Breast epithelium (tissue), 4 donors: ENCODE results near the gene TDP1. TPM values are rescaled to one million over a fixed set of nuclear protein-coding genes. Genes with fewer than 3 reads are reported as not detected.

Experiments
- DNase-seq, 2 donors: peaks; one replicate each; pipeline ENCODE4 v3.0.0-alpha.2; 2019; ENCODE audit warnings: low spot score in 2 of 2
- H3K27ac ChIP-seq, 2 donors: fragments of 200-600 bp; sonication (generic) in 1 of 2; one replicate each; pipeline ENCODE4 v1.5.1; 2016 to 2019; ENCODE audit warnings: mild to moderate bottlenecking in 1 of 2
- H3K27me3 ChIP-seq, 2 donors: fragments of 200-600 bp; sonication (generic) in 1 of 2; one replicate each; pipeline versions ENCODE4 v1.5.1 to v1.6.0; 2017 to 2019; ENCODE audit warnings: control low read depth in 1 of 2, mild to moderate bottlenecking in 1 of 2
- H3K36me3 ChIP-seq: fragments of 200-600 bp; one replicate; pipeline ENCODE4 v1.5.1; 2019
- H3K4me1 ChIP-seq, 2 donors: fragments of 200-600 bp; sonication (generic); one replicate each; pipeline ENCODE4 v1.5.1; 2016 to 2019; ENCODE audit warnings: control low read depth in 1 of 2
- H3K4me3 ChIP-seq, 3 donors: fragments of 200-600 bp; sonication (generic); 1 replicate in 2 of 3; 2 replicates in 1 of 3; pipeline ENCODE4 v1.5.1; 2016 to 2019; ENCODE audit warnings: mild to moderate bottlenecking in 3 of 3, moderate library complexity in 2 of 3
- H3K9me3 ChIP-seq, 2 donors: fragments of 200-600 bp; sonication (generic) in 1 of 2; one replicate each; pipeline ENCODE4 v1.5.1; 2016 to 2019; ENCODE audit warnings: control low read depth in 1 of 2
- CTCF ChIP-seq, 3 donors: fragments of 450-650 bp; IDR thresholded peaks; one replicate each; pipeline ENCODE4 v1.5.1; 2016 to 2017; ENCODE audit warnings: antibody characterized with exemption in 3 of 3, mild to moderate bottlenecking in 3 of 3, moderate library complexity in 3 of 3
- POLR2A ChIP-seq: fragments of 450-650 bp; IDR thresholded peaks from one replicate; pipeline ENCODE4 v1.6.1; 2016; ENCODE audit warnings: antibody characterized with exemption, mild to moderate bottlenecking, moderate library complexity
- POLR2AphosphoS5 ChIP-seq, 3 donors: sonication (generic); formaldehyde crosslinking; IDR thresholded peaks; one replicate each; pipeline ENCODE4 v1.6.1; 2017; ENCODE audit warnings: antibody characterized with exemption in 3 of 3
- intact Hi-C: fragments of 100-400 bp; cut with DNase I; formaldehyde crosslinking; loops from one replicate; pipeline ENCODE4 v1.15.1; 2023; ENCODE audit warnings: low total_unique reads
- total RNA-seq, 3 donors: library from RNA; depleted of rRNA; stranded (reverse); fragments of >200 nt; gene quantifications; one replicate each; pipeline ENCODE4 v1.1.0, GENCODE V29; 2016

The TDP1 gene
- total RNA-seq, 3 donors from 2014 or later = 9.6 to 29.9 (median 16.7) TPM

GRCh38 chr14:89915114-89915878, 40.4 kb upstream of the TDP1 start:
- H3K27ac ChIP-seq = no peak overlapping the region
- DNase-seq = peak in 1 of 2 donors; percentile 72
- intact Hi-C loops = no loop called here
- no peaks in the 10 kb centered on the region for H3K4me1 ChIP-seq
- H3K27me3 ChIP-seq = no peaks in the 10 kb centered on the region
- no peak overlapping the region for H3K4me3 ChIP-seq
- TF ChIP-seq POLR2AphosphoS5 (IDR thresholded peaks at IDR 0.05) (no peak), CTCF (IDR thresholded peaks at IDR 0.05) (peak; percentile 75 to 89 (median 84)), POLR2A (no peak)
- no peaks in the 10 kb centered on the region for H3K9me3 ChIP-seq
- H3K36me3 ChIP-seq = no peaks in the 10 kb centered on the region

GRCh38 chr14:89918721-89919120, 37.0 kb upstream of the TDP1 start:
- no peak for DNase-seq
- Histone ChIP-seq H3K9me3 (no peaks in the 10 kb centered on the region), H3K27ac (no peak overlapping the region), H3K27me3 (no peaks in the 10 kb centered on the region), H3K4me1 (no peaks in the 10 kb centered on the region), H3K36me3 (no peaks in the 10 kb centered on the region), H3K4me3 (no peak overlapping the region)
- intact Hi-C loops = no loop called here
- TF ChIP-seq POLR2AphosphoS5 (IDR thresholded peaks at IDR 0.05) = no peak
- no peak for TF ChIP-seq CTCF (IDR thresholded peaks at IDR 0.05)
- no peak for TF ChIP-seq POLR2A

DNA sequence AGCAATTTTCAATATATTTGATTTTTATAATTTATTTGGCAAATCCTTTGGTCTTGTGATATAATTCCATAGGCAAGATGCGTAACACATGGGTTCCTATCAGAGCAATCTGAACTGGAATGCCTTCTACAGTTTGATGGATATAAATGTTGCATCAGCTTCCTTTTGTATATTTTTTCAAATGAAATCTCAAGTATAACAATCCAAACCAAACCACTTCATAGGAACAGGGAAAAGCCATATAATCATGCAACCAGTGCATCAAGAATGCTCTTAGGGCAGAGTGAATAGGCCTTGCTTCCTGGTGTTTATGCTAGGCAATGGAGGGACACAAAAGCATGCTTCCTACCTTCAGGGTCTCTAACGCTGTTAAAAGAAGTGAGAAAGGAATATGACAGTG, 35.7 kb upstream of the TDP1 start:
- TF ChIP-seq CTCF (IDR thresholded peaks at IDR 0.05) = no peak
- no peak for TF ChIP-seq POLR2A
- TF ChIP-seq POLR2AphosphoS5 (IDR thresholded peaks at IDR 0.05) = no peak
- Histone ChIP-seq H3K9me3 (no peaks in the 10 kb centered on the region), H3K4me3 (no peak overlapping the region), H3K27ac (no peak overlapping the region), H3K36me3 (no peaks in the 10 kb centered on the region), H3K27me3 (no peaks in the 10 kb centered on the region), H3K4me1 (no peaks in the 10 kb centered on the region)
- no peak for DNase-seq
- intact Hi-C loops = no loop called here

GRCh38 chr14:89921346-89921745, 34.4 kb upstream of the TDP1 start:
- Histone ChIP-seq H3K27ac (no peak overlapping the region), H3K36me3 (no peaks in the 10 kb centered on the region), H3K9me3 (no peaks in the 10 kb centered on the region), H3K4me1 (no peaks in the 10 kb centered on the region), H3K4me3 (no peak overlapping the region), H3K27me3 (no peaks in the 10 kb centered on the region)
- intact Hi-C loops = no loop called here
- TF ChIP-seq POLR2A (no peak), POLR2AphosphoS5 (IDR thresholded peaks at IDR 0.05) (no peak)
- no peak for DNase-seq

GRCh38 chr14:89922031-89922907, 33.5 kb upstream of the TDP1 start:
- no peak for DNase-seq
- Histone ChIP-seq H3K27ac (no peak overlapping the region), H3K36me3 (no peaks in the 10 kb centered on the region), H3K4me3 (no peak overlapping the region), H3K9me3 (no peaks in the 10 kb centered on the region), H3K4me1 (no peaks in the 10 kb centered on the region), H3K27me3 (no peaks in the 10 kb centered on the region)
- TF ChIP-seq CTCF (IDR thresholded peaks at IDR 0.05) (no peak), POLR2AphosphoS5 (IDR thresholded peaks at IDR 0.05) (no peak), POLR2A (no peak)
- intact Hi-C loops = no loop called here
